Placental epithelial cell (primary cell): Measurements from ENCODE around the gene STAG3. TPM values are rescaled to one million over a fixed set of nuclear protein-coding genes. Genes with fewer than 3 reads are reported as not detected.

Experiments
- total RNA-seq: library from RNA; depleted of rRNA; stranded (reverse); fragments of >200 nt; gene quantifications from 2 replicates; pipeline ENCODE4 v1.2.3, GENCODE V29; 2012

Gene STAG3
- total RNA-seq = 1.2 and 2.1 TPM in 2 replicates

GRCh38 chr7:100177045-100178001 is at the start of gene STAG3, which contains the start of gene GPC2:
Gene STAG3 (plus strand): TSS chr7:100177918. CDS start chr7:100180557, 2,639 bp downstream.
Gene GPC2 (minus strand): TSS chr7:100177381. CDS start chr7:100177199, 182 bp downstream.

GRCh38 chr7:100148559-100149328 is 29.0 kb upstream of the STAG3 start, which contains the start of gene LAMTOR4:
Gene LAMTOR4 (plus strand): TSS chr7:100148918. CDS start chr7:100148973, 55 bp downstream.

GRCh38 chr7:100158229-100159098 is 19.3 kb upstream of the STAG3 start, which contains the start of gene TRAPPC14:
Gene TRAPPC14 (minus strand): TSS chr7:100158723. CDS start chr7:100158499, 224 bp downstream.

GRCh38 chr7:100219801-100220585 is 42.3 kb downstream of the STAG3 start, which contains the start of gene PVRIG:
Gene PVRIG (plus strand): TSS chr7:100219949. CDS start chr7:100219971, 22 bp downstream.

Other genes with a start within 250 kb of the STAG3 start
- under 0.01 TPM in 1 of 2 replicates, not detected in the other for gene GJC3, start 248.3 kb upstream of the STAG3 start, total RNA-seq
- gene AZGP1, start 201.9 kb upstream of the STAG3 start, total RNA-seq = not detected in 2 replicates
- 43.4 and 54.6 TPM in 2 replicates for gene ZKSCAN1, start 162.3 kb upstream of the STAG3 start, total RNA-seq
- 8.0 and 8.6 TPM in 2 replicates for gene ZSCAN21, start 128.1 kb upstream of the STAG3 start, total RNA-seq
- gene ZNF3, start 96.2 kb upstream of the STAG3 start, total RNA-seq = 29.6 and 48.3 TPM in 2 replicates
- 40.0 and 54.4 TPM in 2 replicates for gene COPS6, start 88.9 kb upstream of the STAG3 start, total RNA-seq
- gene MCM7, start 76.5 kb upstream of the STAG3 start, total RNA-seq = 47.9 and 52.2 TPM in 2 replicates
- 16.2 and 19.2 TPM in 2 replicates for gene AP4M1, start 76.3 kb upstream of the STAG3 start, total RNA-seq
- 24.7 and 45.3 TPM in 2 replicates for gene TAF6, start 58.6 kb upstream of the STAG3 start, total RNA-seq
- gene CNPY4, start 58.3 kb upstream of the STAG3 start, total RNA-seq = 20.0 and 36.5 TPM in 2 replicates
- 0.87 and 2.0 TPM in 2 replicates for gene MBLAC1, start 51.0 kb upstream of the STAG3 start, total RNA-seq
- 70.5 and 91.9 TPM in 2 replicates for gene LAMTOR4, start 29.0 kb upstream of the STAG3 start, total RNA-seq
- gene TRAPPC14, start 19.2 kb upstream of the STAG3 start, total RNA-seq = 11.0 and 14.0 TPM in 2 replicates
- 1.2 and 2.6 TPM in 2 replicates for gene GAL3ST4, start 9.3 kb upstream of the STAG3 start, total RNA-seq
- 2.7 and 3.1 TPM in 2 replicates for gene GPC2, start 537 bp upstream of the STAG3 start, total RNA-seq
- gene PVRIG, start 42.0 kb downstream of the STAG3 start, total RNA-seq = not detected in 2 replicates
- gene SPDYE3, start 129.8 kb downstream of the STAG3 start, total RNA-seq = not detected in 2 replicates
- gene PILRB, start 180.2 kb downstream of the STAG3 start, total RNA-seq = 12.5 and 14.1 TPM in 2 replicates
- gene PILRA, start 195.6 kb downstream of the STAG3 start, total RNA-seq = under 0.01 and 0.22 TPM in 2 replicates